ENCODE measurements around the gene RAB25. TPM values are rescaled to one million over a fixed set of nuclear protein-coding genes. Genes with fewer than 3 reads are reported as not detected.

The RAB25 gene
- total RNA-seq, 1 experiment from 2014 or later: not detected

DNA sequence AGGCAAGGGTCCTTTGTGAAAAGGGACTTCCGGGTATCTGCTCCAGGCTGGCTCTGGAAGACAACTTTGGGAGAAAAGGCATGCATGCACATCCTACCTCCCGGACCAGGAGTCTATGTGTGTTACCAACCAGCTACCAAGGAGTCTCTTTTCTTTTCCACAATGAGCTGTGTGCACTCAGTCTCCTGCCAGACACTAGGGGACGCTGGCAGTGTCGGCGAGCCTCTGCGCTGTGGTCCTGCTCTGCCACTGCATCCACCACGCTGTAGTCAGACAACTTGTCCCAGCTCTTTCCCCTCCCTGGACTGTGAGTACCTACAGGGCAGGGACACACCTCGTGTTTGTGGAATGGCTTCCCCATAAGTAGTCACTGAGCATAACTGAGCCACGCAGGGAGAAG, 35.1 kb upstream of the RAB25 start:
- Histone ChIP-seq H3K27me3 (ENCODE audit: control insufficient read depth, insufficient read depth, low read length) (no peaks in the 10 kb centered on the region), H3K9me3 (ENCODE audit: control insufficient read depth, insufficient read depth, low read depth, low read length) (no peaks in the 10 kb centered on the region), H3K36me3 (ENCODE audit: control insufficient read depth, insufficient read depth, low read length) (no peaks in the 10 kb centered on the region), H3K4me3 (ENCODE audit: low read depth in 2 of 2, low read length in 2 of 2) (no peak overlapping the region), H3K4me1 (ENCODE audit: control insufficient read depth, insufficient read depth, low read length) (peaks cover 2% of the 10 kb centered on the region; the same call in 1 of the 2 replicates), H3K27ac (ENCODE audit: low read length) (no peak overlapping the region)
- intact Hi-C loops (cut with micrococcal nuclease; ENCODE audit: unreplicated experiment) (no loop called here), in situ Hi-C loops (cut with HindIII; ENCODE audit: low pct_unique_long_range_greater_than_20kb, low sequenced_read_pairs) (no loop called here)
- CTCF ChIA-PET: interaction anchor here (0.6 to 1.2 kb wide), 5 partner anchors 15 to 199 kb away, joined by 3 to 11 read pairs (median 8); partner anchors contain the start of gene UBQLN4
- ATAC-seq: peak; percentile 93
- no TSS peak for BruUV-seq (replicated peaks)
- POLR2A ChIA-PET: no interaction called here
- no peak for DNase-seq (ENCODE audit: low read depth, low spot score)
- no peak for TF ChIP-seq TCF7L2 (IDR thresholded peaks at IDR 0.05; ENCODE audit: low read depth, low read length)
- TF ChIP-seq, protein P1, sequence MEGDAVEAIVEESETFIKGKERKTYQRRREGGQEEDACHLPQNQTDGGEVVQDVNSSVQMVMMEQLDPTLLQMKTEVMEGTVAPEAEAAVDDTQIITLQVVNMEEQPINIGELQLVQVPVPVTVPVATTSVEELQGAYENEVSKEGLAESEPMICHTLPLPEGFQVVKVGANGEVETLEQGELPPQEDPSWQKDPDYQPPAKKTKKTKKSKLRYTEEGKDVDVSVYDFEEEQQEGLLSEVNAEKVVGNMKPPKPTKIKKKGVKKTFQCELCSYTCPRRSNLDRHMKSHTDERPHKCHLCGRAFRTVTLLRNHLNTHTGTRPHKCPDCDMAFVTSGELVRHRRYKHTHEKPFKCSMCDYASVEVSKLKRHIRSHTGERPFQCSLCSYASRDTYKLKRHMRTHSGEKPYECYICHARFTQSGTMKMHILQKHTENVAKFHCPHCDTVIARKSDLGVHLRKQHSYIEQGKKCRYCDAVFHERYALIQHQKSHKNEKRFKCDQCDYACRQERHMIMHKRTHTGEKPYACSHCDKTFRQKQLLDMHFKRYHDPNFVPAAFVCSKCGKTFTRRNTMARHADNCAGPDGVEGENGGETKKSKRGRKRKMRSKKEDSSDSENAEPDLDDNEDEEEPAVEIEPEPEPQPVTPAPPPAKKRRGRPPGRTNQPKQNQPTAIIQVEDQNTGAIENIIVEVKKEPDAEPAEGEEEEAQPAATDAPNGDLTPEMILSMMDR (IDR thresholded peaks at IDR 0.05): peak; percentile 84

DNA sequence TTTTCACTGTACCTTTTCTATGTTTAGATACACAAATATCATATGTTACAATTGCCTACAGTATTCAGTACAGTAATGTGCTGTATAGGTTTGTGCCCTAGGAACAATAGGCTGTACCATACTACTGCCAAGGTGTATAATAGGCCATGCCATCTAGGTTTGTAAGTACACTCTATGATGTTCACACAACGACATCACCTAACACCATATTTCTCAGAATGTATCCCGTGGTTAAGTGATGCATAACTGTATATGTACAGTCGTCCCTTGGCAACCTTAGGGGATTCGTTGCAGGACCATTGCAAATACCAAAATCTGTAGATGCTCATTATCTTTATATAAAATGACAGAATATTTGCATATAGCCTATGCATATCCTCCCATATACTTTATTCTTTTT, 34.4 kb upstream of the RAB25 start:
- ATAC-seq (no peak; the same call in 1 of the 2 replicates), DNase-seq (ENCODE audit: low read depth, low spot score) (no peak)
- ChIA-PET POLR2A (no interaction called here), CTCF (no interaction called here)
- Histone ChIP-seq H3K4me1 (ENCODE audit: control insufficient read depth, insufficient read depth, low read length) (no peaks in the 10 kb centered on the region), H3K9me3 (ENCODE audit: control insufficient read depth, insufficient read depth, low read depth, low read length) (no peaks in the 10 kb centered on the region), H3K4me3 (ENCODE audit: low read depth in 2 of 2, low read length in 2 of 2) (no peak overlapping the region), H3K27me3 (ENCODE audit: control insufficient read depth, insufficient read depth, low read length) (no peaks in the 10 kb centered on the region), H3K36me3 (ENCODE audit: control insufficient read depth, insufficient read depth, low read length) (no peaks in the 10 kb centered on the region), H3K27ac (ENCODE audit: low read length) (no peak overlapping the region)
- BruUV-seq (replicated peaks): no TSS peak
- in situ Hi-C loops (cut with HindIII; ENCODE audit: low pct_unique_long_range_greater_than_20kb, low sequenced_read_pairs): no loop called here
- intact Hi-C loops (cut with micrococcal nuclease; ENCODE audit: unreplicated experiment): no loop called here
- TF ChIP-seq SIN3A (IDR thresholded peaks at IDR 0.05; ENCODE audit: borderline replicate concordance, insufficient read depth, low read depth, low read length) (no peak), POLR2AphosphoS5 (IDR thresholded peaks at IDR 0.05; ENCODE audit: low read depth, low read length) (no peak)
- TF ChIP-seq, protein P1 (IDR thresholded peaks at IDR 0.05): no peak
- TF ChIP-seq, protein P2, sequence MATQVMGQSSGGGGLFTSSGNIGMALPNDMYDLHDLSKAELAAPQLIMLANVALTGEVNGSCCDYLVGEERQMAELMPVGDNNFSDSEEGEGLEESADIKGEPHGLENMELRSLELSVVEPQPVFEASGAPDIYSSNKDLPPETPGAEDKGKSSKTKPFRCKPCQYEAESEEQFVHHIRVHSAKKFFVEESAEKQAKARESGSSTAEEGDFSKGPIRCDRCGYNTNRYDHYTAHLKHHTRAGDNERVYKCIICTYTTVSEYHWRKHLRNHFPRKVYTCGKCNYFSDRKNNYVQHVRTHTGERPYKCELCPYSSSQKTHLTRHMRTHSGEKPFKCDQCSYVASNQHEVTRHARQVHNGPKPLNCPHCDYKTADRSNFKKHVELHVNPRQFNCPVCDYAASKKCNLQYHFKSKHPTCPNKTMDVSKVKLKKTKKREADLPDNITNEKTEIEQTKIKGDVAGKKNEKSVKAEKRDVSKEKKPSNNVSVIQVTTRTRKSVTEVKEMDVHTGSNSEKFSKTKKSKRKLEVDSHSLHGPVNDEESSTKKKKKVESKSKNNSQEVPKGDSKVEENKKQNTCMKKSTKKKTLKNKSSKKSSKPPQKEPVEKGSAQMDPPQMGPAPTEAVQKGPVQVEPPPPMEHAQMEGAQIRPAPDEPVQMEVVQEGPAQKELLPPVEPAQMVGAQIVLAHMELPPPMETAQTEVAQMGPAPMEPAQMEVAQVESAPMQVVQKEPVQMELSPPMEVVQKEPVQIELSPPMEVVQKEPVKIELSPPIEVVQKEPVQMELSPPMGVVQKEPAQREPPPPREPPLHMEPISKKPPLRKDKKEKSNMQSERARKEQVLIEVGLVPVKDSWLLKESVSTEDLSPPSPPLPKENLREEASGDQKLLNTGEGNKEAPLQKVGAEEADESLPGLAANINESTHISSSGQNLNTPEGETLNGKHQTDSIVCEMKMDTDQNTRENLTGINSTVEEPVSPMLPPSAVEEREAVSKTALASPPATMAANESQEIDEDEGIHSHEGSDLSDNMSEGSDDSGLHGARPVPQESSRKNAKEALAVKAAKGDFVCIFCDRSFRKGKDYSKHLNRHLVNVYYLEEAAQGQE (IDR thresholded peaks at IDR 0.05; ENCODE audit: insufficient read depth in 1 of 2, low read depth in 2 of 2, low read length in 1 of 2): no peak
